CD4-positive, CD25-positive, alpha-beta regulatory T cell (primary cell): ENCODE results near the gene PBX3. TPM values are rescaled to one million over a fixed set of nuclear protein-coding genes. Genes with fewer than 3 reads are reported as not detected.

ENCODE experiments used
- ATAC-seq, 2 donors: fragments of 150-1000 bp; cut with Tn5 transposase; one replicate each; pipeline ENCODE4 v1.10.0; 2021; ENCODE audit warnings: low read depth in 2 of 2, moderate number of reproducible peaks in 2 of 2, moderate library complexity in 1 of 2
- DNase-seq, 3 donors: peaks; one replicate each; pipeline versions ENCODE4 v3.0.0 to v3.0.0-alpha.2; 2012 to 2022; ENCODE audit warnings: mixed read lengths in 1 of 3
- H3K27ac ChIP-seq: one replicate; pipeline ENCODE4 v1.7.0; 2013; ENCODE audit warnings: mild to moderate bottlenecking, low read length; ENCODE audit not compliant: insufficient read depth, poor library complexity, severe bottlenecking
- H3K27me3 ChIP-seq: one replicate; pipeline ENCODE4 v1.7.0; 2013; ENCODE audit warnings: low read length; ENCODE audit not compliant: control insufficient read depth, insufficient read depth
- H3K36me3 ChIP-seq: one replicate; pipeline ENCODE4 v1.7.0; 2013; ENCODE audit warnings: mild to moderate bottlenecking, low read length, moderate library complexity; ENCODE audit not compliant: control insufficient read depth, insufficient read depth
- H3K4me1 ChIP-seq: 2 replicates; pipeline ENCODE4 v1.7.0; 2013; ENCODE audit warnings: mild to moderate bottlenecking, low read length; ENCODE audit not compliant: insufficient read depth, control insufficient read depth, poor library complexity, severe bottlenecking
- H3K4me3 ChIP-seq: one replicate; pipeline ENCODE4 v1.7.0; 2013; ENCODE audit warnings: low read depth, mild to moderate bottlenecking, low read length, moderate library complexity
- H3K9me3 ChIP-seq, 2 experiments: 1 replicate in 1 of 2; 2 replicates in 1 of 2; pipeline ENCODE4 v1.7.0; 2013; ENCODE audit warnings: low read length in 2 of 2, mild to moderate bottlenecking in 1 of 2, moderate library complexity in 1 of 2; ENCODE audit not compliant: control insufficient read depth in 2 of 2
- H3K27ac Mint-ChIP-seq, 3 donors: one replicate each; pipeline ENCODE4 v1.8.0; 2020 to 2022; ENCODE audit warnings: mild to moderate bottlenecking in 3 of 3, mixed read lengths in 3 of 3, moderate library complexity in 2 of 3
- H3K27me3 Mint-ChIP-seq: one replicate; pipeline ENCODE4 v1.8.0; 2022; ENCODE audit warnings: mild to moderate bottlenecking, mixed read lengths
- H3K36me3 Mint-ChIP-seq: one replicate; pipeline ENCODE4 v1.8.0; 2020; ENCODE audit warnings: mixed read lengths
- H3K4me1 Mint-ChIP-seq, 4 donors: one replicate each; pipeline ENCODE4 v1.8.0; 2020 to 2022; ENCODE audit warnings: mixed read lengths in 4 of 4, mild to moderate bottlenecking in 1 of 4
- H3K4me3 Mint-ChIP-seq, 4 donors: one replicate each; pipeline ENCODE4 v1.8.0; 2020 to 2022; ENCODE audit warnings: mild to moderate bottlenecking in 4 of 4, mixed read lengths in 4 of 4, moderate library complexity in 3 of 4
- H3K9me3 Mint-ChIP-seq, 7 donors: one replicate each; pipeline ENCODE4 v1.8.0; 2020 to 2022; ENCODE audit warnings: mixed read lengths in 7 of 7, mild to moderate bottlenecking in 3 of 7, moderate library complexity in 2 of 7
- polyA plus RNA-seq, 4 donors: library from polyadenylated mRNA; unstranded; fragments of 300-500 nt; fragmentation: Illumina TruSeq; gene quantifications; one replicate each; pipeline ENCODE4 v1.2.3, GENCODE V29; 2021
- total RNA-seq: library from RNA; stranded (reverse); gene quantifications from one replicate; pipeline ENCODE4 v1.2.3, GENCODE V29; 2022

PBX3 gene
- total and polyA plus RNA-seq, 5 donors from 2014 or later: 3.7 to 18.3 (median 4.7) TPM

DNA sequence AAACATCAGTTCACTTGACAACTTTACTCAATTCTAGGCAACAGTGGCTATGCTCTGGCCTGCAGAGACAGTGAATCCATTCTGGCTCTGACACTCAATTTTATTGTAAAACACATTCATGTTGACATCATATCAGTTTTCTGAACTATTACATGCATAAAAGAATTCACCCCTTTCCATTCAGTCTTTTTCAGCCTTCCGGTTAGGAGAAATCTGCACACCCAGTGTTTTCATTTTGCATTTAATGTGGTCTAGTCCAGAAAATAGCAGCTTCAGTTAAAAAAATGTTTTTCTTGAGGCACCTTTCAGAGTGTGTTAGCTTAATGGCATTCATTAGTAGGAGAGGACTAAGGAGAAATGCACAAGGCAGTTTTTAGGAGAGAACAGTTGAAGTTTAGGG, 95.1 kb downstream of the PBX3 start:
- Mint-ChIP-seq H3K4me1 (peaks cover 8 to 21% (median 13%) of the 10 kb centered on the region in 4 donors), H3K27ac (peak overlapping the region in 1 of 3 donors; percentile 24), H3K36me3 (peaks cover 6% of the 10 kb centered on the region), H3K4me3 (no peak overlapping the region), H3K9me3 (no peaks in the 10 kb centered on the region), H3K27me3 (no peaks in the 10 kb centered on the region)
- Histone ChIP-seq H3K27ac (no peak overlapping the region), H3K36me3 (no peaks in the 10 kb centered on the region), H3K9me3 (no peaks in the 10 kb centered on the region), H3K4me1 (no peaks in the 10 kb centered on the region), H3K4me3 (no peak overlapping the region), H3K27me3 (no peaks in the 10 kb centered on the region)
- no peak for DNase-seq
- no peak for ATAC-seq

DNA sequence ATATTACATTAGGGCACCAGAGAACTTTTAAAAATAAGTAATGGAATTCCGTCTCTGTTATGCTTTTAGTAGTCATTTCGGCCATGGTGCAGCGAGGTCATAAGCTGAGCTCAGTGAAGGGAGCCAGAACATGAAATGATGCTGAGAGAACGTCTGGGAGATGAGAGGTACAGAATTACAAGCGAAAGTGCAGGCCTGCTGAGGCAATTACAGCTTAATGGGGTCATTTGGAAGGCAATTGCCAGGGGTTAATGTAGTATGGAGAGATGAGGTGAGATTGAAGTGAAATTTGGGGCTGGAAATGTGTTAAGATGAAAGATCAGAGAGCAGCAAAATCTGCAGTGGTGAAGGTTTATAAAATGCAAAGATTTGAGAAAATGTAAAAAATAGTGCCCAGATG, 96.5 kb downstream of the PBX3 start:
- no peaks in the 10 kb centered on the region for H3K9me3 ChIP-seq
- DNase-seq: no peak
- Mint-ChIP-seq H3K9me3 (no peaks in the 10 kb centered on the region), H3K27ac (no peak overlapping the region), H3K27me3 (no peaks in the 10 kb centered on the region), H3K4me1 (peaks cover 8 to 21% (median 17%) of the 10 kb centered on the region in 4 donors), H3K4me3 (no peak overlapping the region), H3K36me3 (peaks cover 6% of the 10 kb centered on the region)
- no peaks in the 10 kb centered on the region for H3K36me3 ChIP-seq
- H3K27me3 ChIP-seq: no peaks in the 10 kb centered on the region
- H3K4me1 ChIP-seq: no peaks in the 10 kb centered on the region
- no peak overlapping the region for H3K4me3 ChIP-seq
- no peak overlapping the region for H3K27ac ChIP-seq
- no peak for ATAC-seq

DNA sequence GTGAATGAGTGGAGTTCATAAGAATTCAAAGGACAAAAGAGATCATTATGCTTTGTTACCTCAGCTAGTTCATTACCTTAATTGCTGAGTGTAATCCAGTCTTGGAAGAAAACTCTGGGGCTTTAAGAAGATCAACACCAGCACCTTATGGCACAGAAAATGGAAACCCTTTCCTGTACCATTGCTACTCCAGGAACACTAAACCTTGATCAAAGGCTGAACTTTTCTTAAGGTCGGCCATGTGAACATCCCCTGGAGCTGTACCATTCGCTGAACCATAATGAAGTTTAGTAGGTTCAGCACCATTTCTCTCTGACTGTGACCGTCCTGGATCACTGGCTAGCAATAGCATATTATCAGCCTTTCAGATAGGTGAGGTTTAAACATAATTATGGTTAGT, 97.4 kb downstream of the PBX3 start:
- H3K9me3 ChIP-seq: no peaks in the 10 kb centered on the region
- DNase-seq (no peak), ATAC-seq (no peak)
- Mint-ChIP-seq H3K4me3 (no peak overlapping the region), H3K4me1 (peaks cover 3 to 20% (median 15%) of the 10 kb centered on the region in 4 donors), H3K9me3 (no peaks in the 10 kb centered on the region), H3K27me3 (no peaks in the 10 kb centered on the region), H3K36me3 (peaks cover 6% of the 10 kb centered on the region), H3K27ac (no peak overlapping the region)
- H3K4me1 ChIP-seq: no peaks in the 10 kb centered on the region
- no peak overlapping the region for H3K27ac ChIP-seq
- no peaks in the 10 kb centered on the region for H3K27me3 ChIP-seq
- H3K4me3 ChIP-seq: no peak overlapping the region
- H3K36me3 ChIP-seq: no peaks in the 10 kb centered on the region

DNA sequence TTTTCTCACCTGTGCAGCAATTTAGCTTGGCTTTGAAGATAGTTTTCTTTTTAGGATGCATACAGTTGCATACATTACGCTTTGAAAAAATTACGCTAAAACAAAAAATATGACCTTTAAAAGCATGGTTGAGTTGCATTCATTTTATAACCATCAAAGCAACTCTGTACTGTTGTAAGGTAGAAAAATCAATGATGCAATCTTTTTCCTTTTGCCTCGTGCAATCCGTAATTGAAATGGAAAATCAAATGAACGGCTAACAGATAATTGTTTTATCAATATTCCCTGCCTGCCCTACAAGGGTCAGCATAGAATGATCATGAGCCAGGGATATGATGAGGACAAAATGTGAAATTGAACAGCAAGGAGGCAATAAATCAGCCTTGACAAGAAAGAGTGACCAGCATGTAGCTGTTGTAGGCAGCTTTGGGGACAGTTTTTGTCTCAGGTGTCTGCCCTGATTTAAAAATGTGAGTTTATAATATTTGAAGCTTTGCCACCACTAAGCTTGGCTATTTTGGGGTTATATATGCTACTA, 98.2 kb downstream of the PBX3 start:
- H3K27ac Mint-ChIP-seq: no peak overlapping the region
- H3K27me3 Mint-ChIP-seq: no peaks in the 10 kb centered on the region
- peaks cover 6% of the 10 kb centered on the region for H3K36me3 Mint-ChIP-seq
- no peak overlapping the region for H3K4me3 Mint-ChIP-seq
- no peaks in the 10 kb centered on the region for H3K9me3 Mint-ChIP-seq
- no peaks in the 10 kb centered on the region for H3K27me3 ChIP-seq
- H3K27ac ChIP-seq: no peak overlapping the region
- H3K36me3 ChIP-seq: no peaks in the 10 kb centered on the region
- ATAC-seq (no peak), DNase-seq (no peak)
- peaks cover 0 to 20% (median 14%) of the 10 kb centered on the region in 4 donors for H3K4me1 Mint-ChIP-seq
- H3K9me3 ChIP-seq: no peaks in the 10 kb centered on the region
- no peaks in the 10 kb centered on the region for H3K4me1 ChIP-seq
- H3K4me3 ChIP-seq: no peak overlapping the region

DNA sequence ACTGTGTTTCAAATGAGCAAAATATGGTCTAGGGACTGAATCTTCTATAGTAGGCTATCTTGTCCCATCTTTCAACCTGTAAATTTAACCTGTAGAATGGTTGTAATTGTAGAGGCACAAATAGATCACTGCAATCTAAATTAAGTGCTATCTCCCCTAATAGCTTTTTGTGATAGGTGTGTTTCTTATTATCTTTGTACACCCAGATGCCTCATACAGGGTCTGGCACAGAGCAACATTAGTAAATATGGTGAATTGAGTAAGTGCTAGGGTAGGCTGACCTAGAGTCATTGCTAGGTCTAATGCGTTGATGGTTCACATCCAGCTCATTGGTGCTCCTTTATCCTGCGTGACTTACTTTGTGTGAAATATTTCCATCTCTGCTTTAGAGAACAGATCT, 100.6 kb downstream of the PBX3 start:
- Mint-ChIP-seq H3K4me3 (no peak overlapping the region), H3K9me3 (no peaks in the 10 kb centered on the region), H3K27me3 (no peaks in the 10 kb centered on the region), H3K36me3 (peaks cover 6% of the 10 kb centered on the region), H3K27ac (no peak overlapping the region), H3K4me1 (peaks cover 0 to 11% (median 3%) of the 10 kb centered on the region in 4 donors)
- no peak for DNase-seq
- ATAC-seq: no peak
- H3K4me1 ChIP-seq: no peaks in the 10 kb centered on the region
- no peaks in the 10 kb centered on the region for H3K9me3 ChIP-seq
- no peak overlapping the region for H3K4me3 ChIP-seq
- H3K27ac ChIP-seq: no peak overlapping the region
- H3K27me3 ChIP-seq: no peaks in the 10 kb centered on the region
- no peaks in the 10 kb centered on the region for H3K36me3 ChIP-seq

DNA sequence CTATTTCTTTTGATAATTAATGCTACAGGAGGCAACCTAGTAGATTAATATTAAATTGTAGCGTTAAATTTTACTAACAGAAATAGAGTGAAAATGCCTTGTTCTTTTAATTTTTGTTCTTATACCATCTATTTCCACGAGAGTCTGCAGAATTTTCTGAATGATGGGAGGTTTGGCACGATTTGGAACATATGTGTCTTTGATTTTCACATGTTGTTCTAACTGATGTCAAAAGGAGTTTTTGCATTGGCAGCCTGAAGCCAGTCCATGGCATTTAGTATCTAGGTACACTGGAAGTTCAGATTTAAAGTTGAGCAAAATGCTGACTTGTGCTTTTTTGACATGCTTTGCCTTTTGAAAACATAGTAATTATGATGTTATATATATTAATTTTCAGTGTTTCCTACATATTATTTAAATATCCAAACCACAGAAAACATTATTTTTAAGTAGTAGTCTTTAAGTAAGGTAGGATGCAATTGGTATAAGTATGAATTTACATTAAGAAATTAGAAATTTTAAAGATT, 103.0 kb downstream of the PBX3 start:
- no peaks in the 10 kb centered on the region for H3K4me1 ChIP-seq
- no peak overlapping the region for H3K4me3 ChIP-seq
- H3K4me3 Mint-ChIP-seq: no peak overlapping the region
- H3K36me3 Mint-ChIP-seq: peaks cover 6% of the 10 kb centered on the region
- no peak for ATAC-seq
- no peak overlapping the region for H3K27ac Mint-ChIP-seq
- H3K4me1 Mint-ChIP-seq: peaks cover 4 to 14% (median 6%) of the 10 kb centered on the region in 4 donors
- H3K36me3 ChIP-seq: no peaks in the 10 kb centered on the region
- H3K27me3 Mint-ChIP-seq: no peaks in the 10 kb centered on the region
- H3K27me3 ChIP-seq: no peaks in the 10 kb centered on the region
- no peaks in the 10 kb centered on the region for H3K9me3 ChIP-seq
- H3K27ac ChIP-seq: no peak overlapping the region
- H3K9me3 Mint-ChIP-seq: peaks cover 0 to 1% (median 0%) of the 10 kb centered on the region in 7 donors
- DNase-seq: no peak

DNA sequence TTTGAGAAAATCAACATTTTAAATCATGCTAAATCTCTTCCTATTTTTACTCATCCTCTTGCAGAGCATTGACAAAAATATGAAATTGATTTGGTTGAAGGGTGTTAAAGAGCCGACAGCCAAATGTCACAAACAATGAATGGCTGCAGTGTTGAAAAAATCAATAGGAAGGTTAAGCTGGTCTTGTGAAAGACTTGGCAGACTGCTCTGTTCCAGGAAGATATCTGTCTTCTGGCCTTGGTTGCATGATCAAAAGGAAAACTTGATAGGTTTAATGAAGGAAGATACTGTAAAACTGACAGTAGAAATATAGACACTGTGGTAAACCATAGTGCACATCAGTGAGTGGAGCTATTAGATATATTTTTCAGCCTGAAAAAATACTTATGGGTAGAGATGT, 103.6 kb downstream of the PBX3 start:
- Mint-ChIP-seq H3K4me1 (peaks cover 4 to 14% (median 6%) of the 10 kb centered on the region in 4 donors), H3K4me3 (no peak overlapping the region), H3K36me3 (peaks cover 6% of the 10 kb centered on the region), H3K27me3 (no peaks in the 10 kb centered on the region), H3K27ac (no peak overlapping the region), H3K9me3 (peaks cover 0 to 1% (median 0%) of the 10 kb centered on the region in 7 donors)
- Histone ChIP-seq H3K9me3 (no peaks in the 10 kb centered on the region), H3K27me3 (no peaks in the 10 kb centered on the region), H3K27ac (no peak overlapping the region), H3K4me1 (no peaks in the 10 kb centered on the region), H3K36me3 (no peaks in the 10 kb centered on the region), H3K4me3 (no peak overlapping the region)
- DNase-seq: no peak
- ATAC-seq: no peak

DNA sequence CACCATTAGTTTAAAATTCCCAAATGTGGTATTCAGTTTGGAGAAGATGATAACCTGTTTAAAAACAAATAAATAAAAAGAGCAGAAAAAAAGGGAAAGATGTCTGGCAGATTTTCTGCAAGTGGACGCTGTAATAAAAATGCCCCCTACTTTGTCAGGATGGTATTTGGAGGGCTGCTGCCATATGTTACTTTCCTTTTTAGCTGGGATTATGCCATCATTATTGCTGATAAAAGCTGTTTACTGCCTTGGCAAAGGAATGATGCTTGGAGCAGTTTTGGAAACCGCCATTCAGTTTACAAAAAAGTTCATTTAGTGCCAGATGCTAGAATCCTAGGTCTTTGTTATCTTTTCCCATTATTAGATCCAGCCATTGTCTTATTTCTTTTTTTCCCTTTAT, 104.8 kb downstream of the PBX3 start:
- no peak overlapping the region for H3K27ac Mint-ChIP-seq
- no peak for DNase-seq

More for the DNA sequence above, 104.8 kb downstream of the PBX3 start:
- Histone ChIP-seq H3K4me1 (no peaks in the 10 kb centered on the region), H3K9me3 (no peaks in the 10 kb centered on the region), H3K27ac (no peak overlapping the region), H3K27me3 (no peaks in the 10 kb centered on the region), H3K36me3 (no peaks in the 10 kb centered on the region), H3K4me3 (no peak overlapping the region)
- ATAC-seq: no peak
- Mint-ChIP-seq H3K4me1 (peaks cover 4 to 14% (median 6%) of the 10 kb centered on the region in 4 donors), H3K9me3 (peaks cover 0 to 1% (median 0%) of the 10 kb centered on the region in 7 donors), H3K36me3 (no peaks in the 10 kb centered on the region), H3K27me3 (no peaks in the 10 kb centered on the region), H3K4me3 (no peak overlapping the region)
